ENCODE results near the gene MYBPHL. TPM values are rescaled to one million over a fixed set of nuclear protein-coding genes. Genes with fewer than 3 reads are reported as not detected.

The MYBPHL gene
- total and polyA plus RNA-seq, 2 of the 13 experiments (the other 11 are each of a cell fraction or from before 2014, with no cell fraction given), result 3.7 to 3.8 TPM

DNA sequence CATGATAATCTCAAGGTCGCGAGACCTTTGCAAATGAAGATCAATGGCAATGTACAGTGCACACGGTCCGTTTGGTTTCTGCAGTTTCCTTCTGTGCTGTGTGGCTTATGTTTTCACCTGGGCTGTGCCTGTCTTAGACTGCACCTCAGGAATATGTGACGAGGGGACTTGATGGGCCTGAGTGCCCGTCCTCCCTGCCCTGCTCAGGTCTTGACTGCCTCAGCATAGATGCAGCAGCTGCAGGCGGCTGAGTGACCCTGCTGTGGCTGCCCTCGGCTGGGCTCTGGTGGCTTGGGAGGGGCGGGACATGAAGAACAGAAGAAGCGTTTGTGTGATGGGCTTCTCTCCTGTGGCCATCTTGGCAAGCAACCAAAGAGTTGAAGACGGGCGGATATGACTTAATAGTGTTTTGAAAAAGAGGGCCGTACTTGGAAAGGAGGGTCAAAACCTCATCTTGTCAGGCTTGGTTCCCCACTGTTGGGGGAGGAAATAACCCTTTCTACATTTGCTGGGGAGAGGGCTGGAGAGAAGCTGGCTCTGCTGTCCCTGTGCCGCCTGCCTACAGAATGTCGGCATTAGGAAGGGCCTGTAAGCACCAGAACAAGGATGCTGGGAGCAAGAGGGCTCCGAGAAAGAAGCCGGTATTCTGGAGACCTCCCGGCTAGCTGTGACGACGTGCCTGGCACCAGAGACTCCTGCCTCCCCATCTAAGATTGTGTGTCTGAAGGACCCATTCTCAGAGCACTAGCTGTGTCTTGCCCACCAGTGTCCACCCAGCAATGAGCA is 7.1 kb downstream of the MYBPHL start (continued):
- TF ChIP-seq USF2 (IDR thresholded peaks at IDR 0.05; ENCODE audit: low read depth, low read length) (no peak), USF2 (CRISPR knock-in tag; IDR thresholded peaks at IDR 0.05; ENCODE audit: borderline replicate concordance) (no peak), ZNF614 (CRISPR knock-in tag; IDR thresholded peaks at IDR 0.05; ENCODE audit: borderline replicate concordance) (peak; percentile 4; the same call in 1 of the 2 replicates), FOXJ3 (CRISPR knock-in tag; IDR thresholded peaks at IDR 0.05; ENCODE audit: borderline replicate concordance) (no peak; the same call in 1 of the 2 replicates), EP300 (IDR thresholded peaks at IDR 0.05; ENCODE audit: low read depth in 2 of 2, low read length in 2 of 2) (no peak), EP300 (CRISPR knock-in tag; IDR thresholded peaks at IDR 0.05; ENCODE audit: borderline replicate concordance) (peak; percentile 7; the same call in 1 of the 2 replicates), TEAD2 (CRISPR knock-in tag; IDR thresholded peaks at IDR 0.05) (no peak), ZNF577 (CRISPR knock-in tag; IDR thresholded peaks at IDR 0.05; ENCODE audit: borderline replicate concordance, low read depth) (no peak), ZBTB14 (CRISPR knock-in tag; IDR thresholded peaks at IDR 0.05) (no peak), REPIN1 (CRISPR knock-in tag; IDR thresholded peaks at IDR 0.05; ENCODE audit: borderline replicate concordance, low read depth) (0 out of 2 replicates have a peak, but pooled peaks have one; percentile 49), HNF1B (CRISPR knock-in tag; IDR thresholded peaks at IDR 0.05) (no peak), FOXA3 (CRISPR knock-in tag; IDR thresholded peaks at IDR 0.05) (peak; percentile 1; the same call in 1 of the 2 replicates), MAFG (CRISPR knock-in tag; IDR thresholded peaks at IDR 0.05) (no peak), NFRKB (IDR thresholded peaks at IDR 0.05) (no peak), KLF15 (CRISPR knock-in tag; IDR thresholded peaks at IDR 0.05; ENCODE audit: borderline replicate concordance) (no peak), ZNF337 (CRISPR knock-in tag; IDR thresholded peaks at IDR 0.05; ENCODE audit: borderline replicate concordance, low read depth) (no peak), EEA1 (CRISPR knock-in tag; IDR thresholded peaks at IDR 0.05; ENCODE audit: borderline replicate concordance) (no peak), SNRNP70 (IDR thresholded peaks at IDR 0.05; ENCODE audit: low read depth, low read length) (no peak), CCDC6 (CRISPR knock-in tag; IDR thresholded peaks at IDR 0.05) (no peak)
- TF ChIP-seq, protein P1, sequence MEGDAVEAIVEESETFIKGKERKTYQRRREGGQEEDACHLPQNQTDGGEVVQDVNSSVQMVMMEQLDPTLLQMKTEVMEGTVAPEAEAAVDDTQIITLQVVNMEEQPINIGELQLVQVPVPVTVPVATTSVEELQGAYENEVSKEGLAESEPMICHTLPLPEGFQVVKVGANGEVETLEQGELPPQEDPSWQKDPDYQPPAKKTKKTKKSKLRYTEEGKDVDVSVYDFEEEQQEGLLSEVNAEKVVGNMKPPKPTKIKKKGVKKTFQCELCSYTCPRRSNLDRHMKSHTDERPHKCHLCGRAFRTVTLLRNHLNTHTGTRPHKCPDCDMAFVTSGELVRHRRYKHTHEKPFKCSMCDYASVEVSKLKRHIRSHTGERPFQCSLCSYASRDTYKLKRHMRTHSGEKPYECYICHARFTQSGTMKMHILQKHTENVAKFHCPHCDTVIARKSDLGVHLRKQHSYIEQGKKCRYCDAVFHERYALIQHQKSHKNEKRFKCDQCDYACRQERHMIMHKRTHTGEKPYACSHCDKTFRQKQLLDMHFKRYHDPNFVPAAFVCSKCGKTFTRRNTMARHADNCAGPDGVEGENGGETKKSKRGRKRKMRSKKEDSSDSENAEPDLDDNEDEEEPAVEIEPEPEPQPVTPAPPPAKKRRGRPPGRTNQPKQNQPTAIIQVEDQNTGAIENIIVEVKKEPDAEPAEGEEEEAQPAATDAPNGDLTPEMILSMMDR (CRISPR knock-in tag; IDR thresholded peaks at IDR 0.05), result 0 out of 2 replicates have a peak, but pooled peaks have one; percentile 2
- TF ChIP-seq, protein P2, sequence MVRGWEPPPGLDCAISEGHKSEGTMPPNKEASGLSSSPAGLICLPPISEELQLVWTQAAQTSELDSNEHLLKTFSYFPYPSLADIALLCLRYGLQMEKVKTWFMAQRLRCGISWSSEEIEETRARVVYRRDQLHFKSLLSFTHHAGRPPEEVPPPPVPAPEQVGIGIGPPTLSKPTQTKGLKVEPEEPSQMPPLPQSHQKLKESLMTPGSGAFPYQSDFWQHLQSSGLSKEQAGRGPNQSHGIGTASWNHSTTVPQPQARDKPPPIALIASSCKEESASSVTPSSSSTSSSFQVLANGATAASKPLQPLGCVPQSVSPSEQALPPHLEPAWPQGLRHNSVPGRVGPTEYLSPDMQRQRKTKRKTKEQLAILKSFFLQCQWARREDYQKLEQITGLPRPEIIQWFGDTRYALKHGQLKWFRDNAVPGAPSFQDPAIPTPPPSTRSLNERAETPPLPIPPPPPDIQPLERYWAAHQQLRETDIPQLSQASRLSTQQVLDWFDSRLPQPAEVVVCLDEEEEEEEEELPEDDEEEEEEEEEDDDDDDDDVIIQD (CRISPR knock-in tag; IDR thresholded peaks at IDR 0.05; ENCODE audit: low read depth), result 0 out of 2 replicates have a peak, but pooled peaks have one; percentile 13
